SKM-1 (cell line): Measurements from ENCODE around the gene ANKHD1.

Experiments used
- DNase-seq: peaks from one replicate; lab custom pipeline; 2025; ENCODE audit not compliant: unreplicated experiment; lab: John Stamatoyannopoulos, UW

Gene ANKHD1

GRCh38 chr5:140587495-140587894, 185.9 kb downstream of the ANKHD1 start:
- DNase-seq = no peak

- no peak for DNase-seq
Observed at GRCh38 chr5:140588311-140589070, 186.9 kb downstream of the ANKHD1 start.
